A549 (cell line): ENCODE data around the gene PTX4.

ENCODE experiments used
- CTCF ChIP-seq: fragments of >200 bp; sonication (Bioruptor Twin); formaldehyde crosslinking; IDR thresholded peaks from 3 replicates; pipeline ENCODE4 v1.5.1; 2016
- E2F6 ChIP-seq: IDR thresholded peaks from 2 replicates; pipeline ENCODE4 v1.6.1; 2012; ENCODE audit warnings: low read depth, borderline replicate concordance
- EP300 ChIP-seq, 2 experiments: fragments of >200 bp; sonication (Bioruptor Twin); formaldehyde crosslinking; IDR thresholded peaks; 2 replicates in 1 of 2; 3 replicates in 1 of 2; pipeline ENCODE4 v1.6.1; 2016 to 2017
- RFX5 ChIP-seq: fragments of 450-650 bp; IDR thresholded peaks from 2 replicates; pipeline ENCODE4 v1.7.1; 2014; ENCODE audit warnings: antibody characterized with exemption, mild to moderate bottlenecking, moderate library complexity

- no peak for TF ChIP-seq RFX5
- TF ChIP-seq CTCF = no peak
- no peak for TF ChIP-seq EP300 (IDR thresholded peaks at IDR 0.05)
- TF ChIP-seq E2F6 = no peak
These were observed 34.2 kb downstream of the PTX4 start for GRCh38 chr16:1454561-1454960.
